ENCODE data around the gene SERINC2. TPM values are rescaled to one million over a fixed set of nuclear protein-coding genes. Genes with fewer than 3 reads are reported as not detected.

SERINC2 gene
- total and polyA plus RNA-seq, 7 experiments from 2014 or later: 0.22 to 2.7 (median 0.34) TPM; not detected in 4

- peaks cover 0 to 16% (median 0%) of the 10 kb centered on the region in 11 donors for H3K9me3 Mint-ChIP-seq
- no peaks in the 10 kb centered on the region for H3K36me3 Mint-ChIP-seq
These were observed 29.1 kb downstream of the SERINC2 start for GRCh38 chr1:31441970-31442647.

GRCh38 chr1:31442648-31442994 lies 29.6 kb downstream of the SERINC2 start:
- CTCF ChIA-PET: no interaction called here
- ATAC-seq: no peak
- intact Hi-C loops (cut with micrococcal nuclease): no loop called here

More at GRCh38 chr1:31441970-31442647, 29.1 kb downstream of the SERINC2 start:
- no peak overlapping the region for H3K27ac ChIP-seq (ENCODE audit: low read depth, low read length)
- Mint-ChIP-seq H3K27me3 (no peaks in the 10 kb centered on the region), H3K27ac (no peak overlapping the region), H3K4me3 (no peak overlapping the region), H3K4me1 (no peaks in the 10 kb centered on the region)
- H3K9me3 ChIP-seq (ENCODE audit: control insufficient read depth in 2 of 3, low read length in 3 of 3): peaks cover 0 to 4% (median 0%) of the 10 kb centered on the region in 3 experiments
- intact Hi-C loops (cut with micrococcal nuclease): no loop called here
- ChIA-PET CTCF (no interaction called here), POLR2A (no interaction called here)
- no peaks in the 10 kb centered on the region for H3K36me3 ChIP-seq (ENCODE audit: control insufficient read depth in 2 of 3, insufficient read depth in 3 of 3, low read length in 3 of 3)
- H3K4me3 ChIP-seq (ENCODE audit: low read length): no peak overlapping the region
- DNase-seq: no peak
- H3K4me1 ChIP-seq (ENCODE audit: control insufficient read depth in 2 of 2, insufficient read depth in 2 of 2, low read length in 2 of 2): no peaks in the 10 kb centered on the region
- no peak for ATAC-seq
- H3K27me3 ChIP-seq (ENCODE audit: control insufficient read depth in 2 of 2, insufficient read depth in 2 of 2, low read length in 2 of 2): no peaks in the 10 kb centered on the region

GRCh38 chr1:31443673-31444072 lies 30.7 kb downstream of the SERINC2 start:
- ATAC-seq: no peak
- peaks cover 0 to 16% (median 0%) of the 10 kb centered on the region in 11 donors for H3K9me3 Mint-ChIP-seq
- Histone ChIP-seq H3K27ac (ENCODE audit: low read depth, low read length) (no peak overlapping the region), H3K27me3 (ENCODE audit: control insufficient read depth in 2 of 2, insufficient read depth in 2 of 2, low read length in 2 of 2) (no peaks in the 10 kb centered on the region), H3K4me3 (ENCODE audit: low read length) (no peak overlapping the region), H3K9me3 (ENCODE audit: control insufficient read depth in 2 of 3, low read length in 3 of 3) (peaks cover 0 to 4% (median 0%) of the 10 kb centered on the region in 3 experiments), H3K36me3 (ENCODE audit: control insufficient read depth in 2 of 3, insufficient read depth in 3 of 3, low read length in 3 of 3) (no peaks in the 10 kb centered on the region), H3K4me1 (ENCODE audit: control insufficient read depth in 2 of 2, insufficient read depth in 2 of 2, low read length in 2 of 2) (no peaks in the 10 kb centered on the region)
- H3K4me1 Mint-ChIP-seq: no peaks in the 10 kb centered on the region
- H3K4me3 Mint-ChIP-seq: no peak overlapping the region
- intact Hi-C loops (cut with micrococcal nuclease): no loop called here
- no peak overlapping the region for H3K27ac Mint-ChIP-seq
- CTCF ChIA-PET: no interaction called here
- POLR2A ChIA-PET: no interaction called here
- peaks cover 0 to 7% (median 6%) of the 10 kb centered on the region in 5 donors for H3K27me3 Mint-ChIP-seq
- H3K36me3 Mint-ChIP-seq: no peaks in the 10 kb centered on the region
- no peak for DNase-seq

More at GRCh38 chr1:31442648-31442994, 29.6 kb downstream of the SERINC2 start:
- Mint-ChIP-seq H3K4me1 (no peaks in the 10 kb centered on the region), H3K9me3 (peaks cover 0 to 16% (median 0%) of the 10 kb centered on the region in 11 donors), H3K4me3 (no peak overlapping the region), H3K27me3 (no peaks in the 10 kb centered on the region), H3K27ac (no peak overlapping the region), H3K36me3 (no peaks in the 10 kb centered on the region)
- Histone ChIP-seq H3K27me3 (ENCODE audit: control insufficient read depth in 2 of 2, insufficient read depth in 2 of 2, low read length in 2 of 2) (no peaks in the 10 kb centered on the region), H3K9me3 (ENCODE audit: control insufficient read depth in 2 of 3, low read length in 3 of 3) (peaks cover 0 to 4% (median 0%) of the 10 kb centered on the region in 3 experiments), H3K4me3 (ENCODE audit: low read length) (no peak overlapping the region), H3K4me1 (ENCODE audit: control insufficient read depth in 2 of 2, insufficient read depth in 2 of 2, low read length in 2 of 2) (no peaks in the 10 kb centered on the region), H3K36me3 (ENCODE audit: control insufficient read depth in 2 of 3, insufficient read depth in 3 of 3, low read length in 3 of 3) (no peaks in the 10 kb centered on the region), H3K27ac (ENCODE audit: low read depth, low read length) (no peak overlapping the region)
- POLR2A ChIA-PET: no interaction called here
- no peak for DNase-seq

GRCh38 chr1:31444725-31445448 lies 31.9 kb downstream of the SERINC2 start:
- Mint-ChIP-seq H3K9me3 (peaks cover 0 to 16% (median 0%) of the 10 kb centered on the region in 11 donors), H3K4me1 (no peaks in the 10 kb centered on the region), H3K27me3 (peaks cover 0 to 7% (median 6%) of the 10 kb centered on the region in 5 donors), H3K4me3 (no peak overlapping the region), H3K36me3 (no peaks in the 10 kb centered on the region), H3K27ac (no peak overlapping the region)
- H3K9me3 ChIP-seq (ENCODE audit: control insufficient read depth in 2 of 3, low read length in 3 of 3): peaks cover 0 to 4% (median 0%) of the 10 kb centered on the region in 3 experiments
- no peaks in the 10 kb centered on the region for H3K36me3 ChIP-seq (ENCODE audit: control insufficient read depth in 2 of 3, insufficient read depth in 3 of 3, low read length in 3 of 3)
- DNase-seq: no peak
- H3K4me1 ChIP-seq (ENCODE audit: control insufficient read depth in 2 of 2, insufficient read depth in 2 of 2, low read length in 2 of 2): no peaks in the 10 kb centered on the region
- no peaks in the 10 kb centered on the region for H3K27me3 ChIP-seq (ENCODE audit: control insufficient read depth in 2 of 2, insufficient read depth in 2 of 2, low read length in 2 of 2)
- H3K27ac ChIP-seq (ENCODE audit: low read depth, low read length): no peak overlapping the region
- POLR2A ChIA-PET: no interaction called here
- CTCF ChIA-PET: no interaction called here
- no peak overlapping the region for H3K4me3 ChIP-seq (ENCODE audit: low read length)
- no peak for ATAC-seq
- intact Hi-C loops (cut with micrococcal nuclease): no loop called here

- H3K27me3 Mint-ChIP-seq: peaks cover 0 to 16% (median 7%) of the 10 kb centered on the region in 5 donors
- Histone ChIP-seq H3K9me3 (ENCODE audit: control insufficient read depth in 2 of 3, low read length in 3 of 3) (peaks cover 0 to 4% (median 0%) of the 10 kb centered on the region in 3 experiments), H3K27ac (ENCODE audit: low read depth, low read length) (no peak overlapping the region), H3K27me3 (ENCODE audit: control insufficient read depth in 2 of 2, insufficient read depth in 2 of 2, low read length in 2 of 2) (no peaks in the 10 kb centered on the region), H3K4me3 (ENCODE audit: low read length) (no peak overlapping the region), H3K36me3 (ENCODE audit: control insufficient read depth in 2 of 3, insufficient read depth in 3 of 3, low read length in 3 of 3) (no peaks in the 10 kb centered on the region), H3K4me1 (ENCODE audit: control insufficient read depth in 2 of 2, insufficient read depth in 2 of 2, low read length in 2 of 2) (no peaks in the 10 kb centered on the region)
- intact Hi-C loops (cut with micrococcal nuclease): no loop called here
- no peak overlapping the region for H3K27ac Mint-ChIP-seq
- no peaks in the 10 kb centered on the region for H3K36me3 Mint-ChIP-seq
- ChIA-PET POLR2A (no interaction called here), CTCF (no interaction called here)
- ATAC-seq: no peak
- H3K4me3 Mint-ChIP-seq: no peak overlapping the region
- no peak for DNase-seq
- H3K4me1 Mint-ChIP-seq: no peaks in the 10 kb centered on the region
- H3K9me3 Mint-ChIP-seq: peaks cover 0 to 25% (median 4%) of the 10 kb centered on the region in 11 donors
These were observed 32.9 kb downstream of the SERINC2 start for GRCh38 chr1:31445951-31446350.

- H3K36me3 ChIP-seq (ENCODE audit: control insufficient read depth in 2 of 3, insufficient read depth in 3 of 3, low read length in 3 of 3): no peaks in the 10 kb centered on the region
- H3K4me1 ChIP-seq (ENCODE audit: control insufficient read depth in 2 of 2, insufficient read depth in 2 of 2, low read length in 2 of 2): no peaks in the 10 kb centered on the region
- Mint-ChIP-seq H3K36me3 (peaks cover 0 to 5% (median 0%) of the 10 kb centered on the region in 5 donors), H3K27ac (no peak overlapping the region), H3K27me3 (peaks cover 3 to 24% (median 13%) of the 10 kb centered on the region in 5 donors), H3K9me3 (peaks cover under 1 to 34% (median 10%) of the 10 kb centered on the region in 11 donors), H3K4me1 (no peaks in the 10 kb centered on the region), H3K4me3 (no peak overlapping the region)
- no peaks in the 10 kb centered on the region for H3K27me3 ChIP-seq (ENCODE audit: control insufficient read depth in 2 of 2, insufficient read depth in 2 of 2, low read length in 2 of 2)
- no peak overlapping the region for H3K27ac ChIP-seq (ENCODE audit: low read depth, low read length)
- H3K9me3 ChIP-seq (ENCODE audit: control insufficient read depth in 2 of 3, low read length in 3 of 3): peaks cover 0 to 4% (median 0%) of the 10 kb centered on the region in 3 experiments
- ChIA-PET CTCF (no interaction called here), POLR2A (no interaction called here)
- DNase-seq: no peak
- no peak overlapping the region for H3K4me3 ChIP-seq (ENCODE audit: low read length)
- intact Hi-C loops (cut with micrococcal nuclease): no loop called here
- ATAC-seq: no peak
These were observed 34.2 kb downstream of the SERINC2 start for GRCh38 chr1:31447210-31447609.

Measured in naive thymus-derived CD4-positive, alpha-beta T cell (primary cell).